HepG2 (cell line): ENCODE measurements around the gene ATG2A. TPM values are rescaled to one million over a fixed set of nuclear protein-coding genes. Genes with fewer than 3 reads are reported as not detected.

Experiments used
- ELF4 ChIP-seq: sonication (generic); formaldehyde crosslinking; IDR thresholded peaks from 2 replicates; pipeline ENCODE4 v1.5.0; 2020; ENCODE audit warnings: missing genetic modification reagents, mild to moderate bottlenecking, moderate library complexity, borderline replicate concordance
- GATAD2A ChIP-seq: IDR thresholded peaks from 2 replicates; pipeline ENCODE4 v1.6.1; 2016
- NAIF1 ChIP-seq: sonication (generic); formaldehyde crosslinking; IDR thresholded peaks from 2 replicates; pipeline ENCODE4 v1.5.0; 2020; ENCODE audit warnings: mild to moderate bottlenecking, missing genetic modification reagents, borderline replicate concordance
- NFRKB ChIP-seq: fragments of 450-650 bp; IDR thresholded peaks from 2 replicates; pipeline ENCODE4 v1.6.1; 2017
- PLRG1 ChIP-seq: fragments of 450-650 bp; conservative IDR thresholded peaks from 2 replicates; pipeline ENCODE4 v1.6.1; 2016
- STAT5B ChIP-seq: sonication (generic); formaldehyde crosslinking; IDR thresholded peaks from 2 replicates; pipeline ENCODE4 v1.4.0; 2020; ENCODE audit warnings: missing genetic modification reagents
- TCF12 ChIP-seq, 2 experiments: fragments of 450-650 bp in 1 of 2; sonication (generic) in 1 of 2; formaldehyde crosslinking in 1 of 2; IDR thresholded peaks; 2 replicates each; pipeline versions ENCODE4 v1.6.1 to v1.8.0; 2017 to 2022; ENCODE audit warnings: antibody characterized with exemption in 1 of 2, mild to moderate bottlenecking in 1 of 2, missing genetic modification reagents in 1 of 2, moderate library complexity in 1 of 2
- ZBTB37 ChIP-seq: sonication (generic); formaldehyde crosslinking; IDR thresholded peaks from 2 replicates; pipeline ENCODE4 v1.4.0; 2020; ENCODE audit warnings: mild to moderate bottlenecking, missing genetic modification reagents
- ZC3H4 ChIP-seq: sonication (generic); formaldehyde crosslinking; IDR thresholded peaks from 2 replicates; pipeline ENCODE4 v1.4.0; 2020; ENCODE audit warnings: missing genetic modification reagents, borderline replicate concordance
- ZNF337 ChIP-seq: sonication (generic); formaldehyde crosslinking; IDR thresholded peaks from 2 replicates; pipeline ENCODE4 v1.5.1; 2020; ENCODE audit warnings: missing genetic modification reagents, low read depth, mild to moderate bottlenecking, borderline replicate concordance
- ZNF33B ChIP-seq: sonication (generic); formaldehyde crosslinking; IDR thresholded peaks from 2 replicates; pipeline ENCODE4 v1.5.1; 2020; ENCODE audit warnings: mild to moderate bottlenecking, missing genetic modification reagents
- ZNF382 ChIP-seq: sonication (generic); formaldehyde crosslinking; IDR thresholded peaks from 2 replicates; pipeline ENCODE4 v1.5.0; 2020; ENCODE audit warnings: missing genetic modification reagents, mild to moderate bottlenecking, borderline replicate concordance
- ZNF530 ChIP-seq: sonication (generic); formaldehyde crosslinking; IDR thresholded peaks from 2 replicates; pipeline ENCODE4 v1.5.0; 2020; ENCODE audit warnings: low read depth, mild to moderate bottlenecking, missing genetic modification reagents
- ZNF660 ChIP-seq: sonication (generic); formaldehyde crosslinking; IDR thresholded peaks from 2 replicates; pipeline ENCODE4 v1.5.1; 2020; ENCODE audit warnings: mild to moderate bottlenecking, low read depth, missing genetic modification reagents, borderline replicate concordance
- ZNF816 ChIP-seq: sonication (generic); formaldehyde crosslinking; IDR thresholded peaks from 2 replicates; pipeline ENCODE4 v1.8.0; 2022; ENCODE audit warnings: missing genetic modification reagents, mild to moderate bottlenecking, borderline replicate concordance
- polyA plus RNA-seq, 8 experiments: library from polyadenylated mRNA; depleted of rRNA in 3 of 8; stranded (reverse) in 7 of 8; unstranded in 1 of 8; fragments of >200 nt; fragmentation: Illumina TruSeq in 4 of 8; extraction: Trizol in 4 of 8; gene quantifications; 2 replicates each; pipeline versions ENCODE4 v1.2.1 to v1.2.3, GENCODE V29; 2011 to 2016; ENCODE audit warnings: low read depth in 4 of 8, missing spikeins in 1 of 8, mixed read lengths in 1 of 8; ENCODE audit not compliant: insufficient read depth in 1 of 8
- total RNA-seq, 5 experiments: library from RNA; depleted of rRNA; stranded (reverse); fragments of >200 nt; fragmentation: Illumina TruSeq; extraction: Trizol; gene quantifications; 2 replicates each; pipeline ENCODE4 v1.2.3, GENCODE V29; 2016; ENCODE audit warnings: low read depth in 1 of 5
- TF ChIP-seq, protein P1 (sequence below), 2 experiments: fragments of 450-650 bp in 1 of 2; sonication (generic) in 1 of 2; formaldehyde crosslinking; IDR thresholded peaks; 2 replicates each; pipeline versions ENCODE4 v1.5.0 to v1.8.0; 2020 to 2022; ENCODE audit warnings: mild to moderate bottlenecking in 1 of 2, missing genetic modification reagents in 1 of 2
- TF ChIP-seq, protein P2 (sequence below): sonication (generic); formaldehyde crosslinking; IDR thresholded peaks from 2 replicates; pipeline ENCODE4 v1.4.0; 2020; ENCODE audit warnings: missing genetic modification reagents
- TF ChIP-seq, protein P3 (sequence below), 2 experiments: sonication (generic) in 1 of 2; formaldehyde crosslinking in 1 of 2; IDR thresholded peaks; 2 replicates each; pipeline versions ENCODE4 v1.4.0 to v1.6.1; 2016 to 2020; ENCODE audit warnings: borderline replicate concordance in 1 of 2, low read depth in 1 of 2, mild to moderate bottlenecking in 1 of 2, missing genetic modification reagents in 1 of 2

The ATG2A gene
- total and polyA plus RNA-seq, 2 of the 13 experiments (the other 11 are each of a cell fraction or from before 2014, with no cell fraction given): 6.7 to 8.0 TPM

- no peak for TF ChIP-seq TCF12 (IDR thresholded peaks at IDR 0.05)
- no peak for TF ChIP-seq TCF12 (CRISPR knock-in tag; IDR thresholded peaks at IDR 0.05)
- no peak for TF ChIP-seq PLRG1
- no peak for TF ChIP-seq ELF4 (CRISPR knock-in tag)
- no peak for TF ChIP-seq ZNF816
- no peak for TF ChIP-seq ZNF530 (CRISPR knock-in tag)
- no peak for TF ChIP-seq ZNF382 (CRISPR knock-in tag)
- TF ChIP-seq ZNF660 (CRISPR knock-in tag): no peak
- no peak for TF ChIP-seq ZC3H4 (CRISPR knock-in tag)
- TF ChIP-seq NFRKB: no peak
- TF ChIP-seq STAT5B (CRISPR knock-in tag): no peak
- TF ChIP-seq ZNF337: no peak
- TF ChIP-seq GATAD2A: 0 out of 2 replicates have a peak, but pooled peaks have one; percentile 12
- TF ChIP-seq ZNF33B (CRISPR knock-in tag): no peak
- TF ChIP-seq, protein P1, sequence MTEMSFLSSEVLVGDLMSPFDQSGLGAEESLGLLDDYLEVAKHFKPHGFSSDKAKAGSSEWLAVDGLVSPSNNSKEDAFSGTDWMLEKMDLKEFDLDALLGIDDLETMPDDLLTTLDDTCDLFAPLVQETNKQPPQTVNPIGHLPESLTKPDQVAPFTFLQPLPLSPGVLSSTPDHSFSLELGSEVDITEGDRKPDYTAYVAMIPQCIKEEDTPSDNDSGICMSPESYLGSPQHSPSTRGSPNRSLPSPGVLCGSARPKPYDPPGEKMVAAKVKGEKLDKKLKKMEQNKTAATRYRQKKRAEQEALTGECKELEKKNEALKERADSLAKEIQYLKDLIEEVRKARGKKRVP (CRISPR knock-in tag; IDR thresholded peaks at IDR 0.05): no peak
- TF ChIP-seq NAIF1 (CRISPR knock-in tag): no peak
- TF ChIP-seq, protein P2, sequence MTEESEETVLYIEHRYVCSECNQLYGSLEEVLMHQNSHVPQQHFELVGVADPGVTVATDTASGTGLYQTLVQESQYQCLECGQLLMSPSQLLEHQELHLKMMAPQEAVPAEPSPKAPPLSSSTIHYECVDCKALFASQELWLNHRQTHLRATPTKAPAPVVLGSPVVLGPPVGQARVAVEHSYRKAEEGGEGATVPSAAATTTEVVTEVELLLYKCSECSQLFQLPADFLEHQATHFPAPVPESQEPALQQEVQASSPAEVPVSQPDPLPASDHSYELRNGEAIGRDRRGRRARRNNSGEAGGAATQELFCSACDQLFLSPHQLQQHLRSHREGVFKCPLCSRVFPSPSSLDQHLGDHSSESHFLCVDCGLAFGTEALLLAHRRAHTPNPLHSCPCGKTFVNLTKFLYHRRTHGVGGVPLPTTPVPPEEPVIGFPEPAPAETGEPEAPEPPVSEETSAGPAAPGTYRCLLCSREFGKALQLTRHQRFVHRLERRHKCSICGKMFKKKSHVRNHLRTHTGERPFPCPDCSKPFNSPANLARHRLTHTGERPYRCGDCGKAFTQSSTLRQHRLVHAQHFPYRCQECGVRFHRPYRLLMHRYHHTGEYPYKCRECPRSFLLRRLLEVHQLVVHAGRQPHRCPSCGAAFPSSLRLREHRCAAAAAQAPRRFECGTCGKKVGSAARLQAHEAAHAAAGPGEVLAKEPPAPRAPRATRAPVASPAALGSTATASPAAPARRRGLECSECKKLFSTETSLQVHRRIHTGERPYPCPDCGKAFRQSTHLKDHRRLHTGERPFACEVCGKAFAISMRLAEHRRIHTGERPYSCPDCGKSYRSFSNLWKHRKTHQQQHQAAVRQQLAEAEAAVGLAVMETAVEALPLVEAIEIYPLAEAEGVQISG: 0 out of 2 replicates have a peak, but pooled peaks have one; percentile 19
- TF ChIP-seq, protein P3, sequence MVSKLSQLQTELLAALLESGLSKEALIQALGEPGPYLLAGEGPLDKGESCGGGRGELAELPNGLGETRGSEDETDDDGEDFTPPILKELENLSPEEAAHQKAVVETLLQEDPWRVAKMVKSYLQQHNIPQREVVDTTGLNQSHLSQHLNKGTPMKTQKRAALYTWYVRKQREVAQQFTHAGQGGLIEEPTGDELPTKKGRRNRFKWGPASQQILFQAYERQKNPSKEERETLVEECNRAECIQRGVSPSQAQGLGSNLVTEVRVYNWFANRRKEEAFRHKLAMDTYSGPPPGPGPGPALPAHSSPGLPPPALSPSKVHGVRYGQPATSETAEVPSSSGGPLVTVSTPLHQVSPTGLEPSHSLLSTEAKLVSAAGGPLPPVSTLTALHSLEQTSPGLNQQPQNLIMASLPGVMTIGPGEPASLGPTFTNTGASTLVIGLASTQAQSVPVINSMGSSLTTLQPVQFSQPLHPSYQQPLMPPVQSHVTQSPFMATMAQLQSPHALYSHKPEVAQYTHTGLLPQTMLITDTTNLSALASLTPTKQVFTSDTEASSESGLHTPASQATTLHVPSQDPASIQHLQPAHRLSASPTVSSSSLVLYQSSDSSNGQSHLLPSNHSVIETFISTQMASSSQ (IDR thresholded peaks at IDR 0.05; ENCODE audit: low read depth): peak; percentile 84
- TF ChIP-seq, protein P3 (CRISPR knock-in tag; IDR thresholded peaks at IDR 0.05; ENCODE audit: borderline replicate concordance): peak; percentile 72; the same call in 1 of the 2 replicates
- TF ChIP-seq ZBTB37 (CRISPR knock-in tag): no peak
Observed at GRCh38 chr11:64872790-64873488, 44.1 kb downstream of the ATG2A start (continued).
